Calu3 (cell line): ENCODE results near the gene CD93. TPM values are rescaled to one million over a fixed set of nuclear protein-coding genes. Genes with fewer than 3 reads are reported as not detected.

Experiments
- BruUV-seq: library from RNA; stranded (reverse); fragments of 400-500 nt; replicated peaks from 2 replicates; lab custom pipeline; 2021; lab: Mats Ljungman, UMichigan
- CTCF ChIA-PET: fragments of 300-600 bp; sonication (Branson Sonifier 250); formaldehyde crosslinking; loops from one replicate; lab custom pipeline; 2022; ENCODE audit warnings: antibody characterized with exemption; lab: Charles Lee
- DNase-seq: peaks from one replicate; pipeline ENCODE4 v3.0.0; 2022
- H3K27ac Mint-ChIP-seq: one replicate; pipeline ENCODE4 v1.8.0; 2022; ENCODE audit warnings: mixed read lengths; ENCODE audit not compliant: unreplicated experiment
- H3K27me3 Mint-ChIP-seq: one replicate; pipeline ENCODE4 v1.8.0; 2022; ENCODE audit warnings: mixed read lengths; ENCODE audit not compliant: unreplicated experiment
- H3K36me3 Mint-ChIP-seq: one replicate; pipeline ENCODE4 v1.8.0; 2022; ENCODE audit warnings: mild to moderate bottlenecking, moderate library complexity, mixed read lengths; ENCODE audit not compliant: insufficient read depth, unreplicated experiment
- H3K4me1 Mint-ChIP-seq: one replicate; pipeline ENCODE4 v1.8.0; 2022; ENCODE audit warnings: mild to moderate bottlenecking, low read depth, mixed read lengths; ENCODE audit not compliant: unreplicated experiment
- H3K4me3 Mint-ChIP-seq: one replicate; pipeline ENCODE4 v1.8.0; 2022; ENCODE audit warnings: mild to moderate bottlenecking, low read depth, moderate library complexity, mixed read lengths; ENCODE audit not compliant: unreplicated experiment
- H3K9me3 Mint-ChIP-seq: one replicate; pipeline ENCODE4 v1.8.0; 2022; ENCODE audit warnings: low read depth, mixed read lengths; ENCODE audit not compliant: unreplicated experiment
- intact Hi-C: fragments of 100-400 bp; cut with micrococcal nuclease; formaldehyde crosslinking; loops from one replicate; pipeline ENCODE4 v1.10.0; 2022; ENCODE audit not compliant: unreplicated experiment
- total RNA-seq: library from RNA; stranded (reverse); gene quantifications from 2 replicates; pipeline ENCODE4 v1.2.3, GENCODE V29; 2022
- TF ChIP-seq, protein P1 (sequence below): fragments of 200-600 bp; IDR thresholded peaks from one replicate; pipeline ENCODE4 v1.8.0; 2022; ENCODE audit warnings: antibody characterized with exemption; ENCODE audit not compliant: unreplicated experiment

Gene CD93
- total RNA-seq, 1 experiment from 2014 or later = not detected

DNA sequence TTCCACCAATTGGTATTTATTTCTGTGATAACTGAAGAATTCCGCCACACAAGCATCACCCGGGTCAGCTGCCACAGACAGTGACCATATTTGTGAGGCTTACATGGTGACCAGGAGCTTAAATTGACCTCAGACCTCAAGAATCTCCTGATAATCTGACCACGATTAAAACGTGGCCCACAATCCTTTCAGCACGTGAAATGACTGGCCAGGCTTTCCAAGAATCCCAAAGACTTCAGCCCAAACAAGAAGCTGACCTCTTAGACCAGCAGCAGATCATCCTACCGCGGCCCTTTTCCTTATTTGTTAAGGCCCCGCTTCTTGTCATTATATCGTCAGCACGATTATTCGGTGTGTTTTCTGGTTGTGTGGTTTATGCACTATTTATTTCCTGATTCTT lies 45.6 kb upstream of the CD93 start:
- Mint-ChIP-seq H3K27ac (no peak overlapping the region), H3K9me3 (no peaks in the 10 kb centered on the region), H3K4me1 (no peaks in the 10 kb centered on the region), H3K27me3 (no peaks in the 10 kb centered on the region), H3K4me3 (no peak overlapping the region), H3K36me3 (peaks cover 4% of the 10 kb centered on the region)
- intact Hi-C loops = no loop called here
- DNase-seq = no peak
- CTCF ChIA-PET = no interaction called here
- no TSS peak for BruUV-seq
- TF ChIP-seq, protein P1, sequence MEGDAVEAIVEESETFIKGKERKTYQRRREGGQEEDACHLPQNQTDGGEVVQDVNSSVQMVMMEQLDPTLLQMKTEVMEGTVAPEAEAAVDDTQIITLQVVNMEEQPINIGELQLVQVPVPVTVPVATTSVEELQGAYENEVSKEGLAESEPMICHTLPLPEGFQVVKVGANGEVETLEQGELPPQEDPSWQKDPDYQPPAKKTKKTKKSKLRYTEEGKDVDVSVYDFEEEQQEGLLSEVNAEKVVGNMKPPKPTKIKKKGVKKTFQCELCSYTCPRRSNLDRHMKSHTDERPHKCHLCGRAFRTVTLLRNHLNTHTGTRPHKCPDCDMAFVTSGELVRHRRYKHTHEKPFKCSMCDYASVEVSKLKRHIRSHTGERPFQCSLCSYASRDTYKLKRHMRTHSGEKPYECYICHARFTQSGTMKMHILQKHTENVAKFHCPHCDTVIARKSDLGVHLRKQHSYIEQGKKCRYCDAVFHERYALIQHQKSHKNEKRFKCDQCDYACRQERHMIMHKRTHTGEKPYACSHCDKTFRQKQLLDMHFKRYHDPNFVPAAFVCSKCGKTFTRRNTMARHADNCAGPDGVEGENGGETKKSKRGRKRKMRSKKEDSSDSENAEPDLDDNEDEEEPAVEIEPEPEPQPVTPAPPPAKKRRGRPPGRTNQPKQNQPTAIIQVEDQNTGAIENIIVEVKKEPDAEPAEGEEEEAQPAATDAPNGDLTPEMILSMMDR = no peak

DNA sequence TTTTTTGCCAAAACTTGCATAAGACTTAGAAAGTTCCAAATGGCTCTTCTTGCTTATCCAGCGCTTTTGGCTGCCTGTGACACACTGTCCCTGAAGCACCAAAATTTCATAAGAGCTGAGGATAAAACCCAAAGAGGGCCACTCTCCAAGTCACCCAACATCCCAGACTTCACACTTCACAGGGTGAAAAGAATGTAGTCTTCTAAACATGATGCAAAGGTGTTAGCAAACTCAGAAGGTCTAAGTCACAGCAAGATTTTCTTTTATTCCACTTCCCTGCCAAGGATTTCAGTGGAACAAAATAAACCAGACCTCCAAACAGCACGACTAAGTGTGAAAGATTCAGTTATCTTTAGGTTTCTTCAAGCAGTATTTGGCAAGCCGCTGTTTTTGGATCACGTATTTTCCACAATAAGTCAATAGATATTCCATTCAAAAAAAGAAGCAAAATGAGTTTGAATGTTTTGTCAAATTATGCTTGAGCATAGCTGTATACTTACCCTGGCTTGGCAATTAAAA lies 44.6 kb upstream of the CD93 start:
- Mint-ChIP-seq H3K9me3 (no peaks in the 10 kb centered on the region), H3K27me3 (no peaks in the 10 kb centered on the region), H3K36me3 (peaks cover 4% of the 10 kb centered on the region), H3K4me3 (no peak overlapping the region), H3K27ac (no peak overlapping the region), H3K4me1 (no peaks in the 10 kb centered on the region)
- no TSS peak for BruUV-seq
- TF ChIP-seq, protein P1 = no peak
- CTCF ChIA-PET = no interaction called here
- intact Hi-C loops = no loop called here
- no peak for DNase-seq

DNA sequence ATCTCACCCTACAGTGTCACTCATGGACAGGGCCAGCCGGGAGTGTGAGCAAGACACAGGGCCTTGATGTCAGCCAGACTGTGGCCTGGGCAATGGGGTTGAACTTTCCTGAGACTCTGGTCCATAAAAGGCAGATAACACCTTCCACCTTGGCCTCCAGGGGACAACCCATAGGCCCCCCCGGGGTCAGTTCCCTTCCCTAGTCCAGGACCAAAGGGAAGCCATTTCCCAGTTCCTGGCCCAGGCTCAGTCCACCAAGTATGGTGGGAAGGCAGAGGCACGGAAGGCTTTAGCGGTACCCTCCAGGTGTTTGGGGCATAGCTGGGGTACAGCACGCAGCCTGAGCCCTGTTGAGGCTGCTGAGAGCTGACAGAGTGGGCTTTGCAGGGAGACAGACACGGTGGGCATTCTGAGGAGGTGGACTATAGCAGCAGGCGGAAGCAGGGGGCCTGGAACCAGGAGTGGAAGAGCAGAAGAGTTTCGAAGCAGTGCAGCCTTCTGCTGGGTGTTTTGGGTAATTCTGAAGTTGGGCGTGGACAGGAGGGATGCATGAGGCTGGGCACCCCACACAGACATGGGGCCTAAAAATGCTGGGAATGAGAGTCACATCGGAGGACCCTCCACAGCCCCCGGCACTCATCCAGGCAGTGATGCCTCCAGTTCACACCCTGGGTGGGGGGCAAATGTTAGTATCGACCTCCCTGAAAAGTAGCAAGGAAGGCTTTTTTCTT lies 43.9 kb upstream of the CD93 start:
- CTCF ChIA-PET = no interaction called here
- BruUV-seq = no TSS peak
- Mint-ChIP-seq H3K9me3 (no peaks in the 10 kb centered on the region), H3K4me1 (no peaks in the 10 kb centered on the region), H3K4me3 (no peak overlapping the region), H3K36me3 (peaks cover 4% of the 10 kb centered on the region), H3K27ac (no peak overlapping the region), H3K27me3 (no peaks in the 10 kb centered on the region)
- no peak for DNase-seq
- intact Hi-C loops = no loop called here
- TF ChIP-seq, protein P1 = no peak

DNA sequence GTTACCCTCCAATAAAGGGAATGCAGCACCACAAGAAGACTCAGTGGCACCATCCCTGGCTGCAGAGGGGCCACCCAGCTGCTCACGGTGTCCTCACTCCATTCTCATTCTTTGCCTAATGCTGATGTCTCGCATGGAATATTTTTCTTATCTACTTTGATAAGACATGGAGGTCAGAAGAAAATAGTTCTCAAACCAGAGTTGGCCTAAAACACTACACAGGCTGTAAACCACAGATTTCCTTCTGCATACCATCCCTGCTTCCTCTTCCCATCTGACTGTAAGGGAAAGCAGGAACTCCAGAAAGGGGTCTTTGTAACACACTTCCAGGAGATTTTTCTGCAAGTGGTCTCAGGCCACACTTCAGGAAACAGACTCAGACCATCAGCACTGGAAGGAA lies 43.1 kb upstream of the CD93 start:
- DNase-seq = no peak
- CTCF ChIA-PET = no interaction called here
- Mint-ChIP-seq H3K9me3 (no peaks in the 10 kb centered on the region), H3K4me1 (no peaks in the 10 kb centered on the region), H3K36me3 (peaks cover 4% of the 10 kb centered on the region), H3K27ac (no peak overlapping the region), H3K27me3 (no peaks in the 10 kb centered on the region), H3K4me3 (no peak overlapping the region)
- TF ChIP-seq, protein P1 = no peak
- intact Hi-C loops = no loop called here
- BruUV-seq = no TSS peak
